CD4-positive, alpha-beta T cell treated with Interleukin-6 for 4 hours (primary cell): ENCODE measurements around the gene KCNA3.

Source experiments
- DNase-seq: peaks from one replicate; pipeline ENCODE4 v3.0.0-alpha.2; 2020; ENCODE audit warnings: mixed read lengths

KCNA3 gene

GRCh38 chr1:110637475-110637874 is 37.3 kb downstream of the KCNA3 start:
- DNase-seq = no peak

- peak; percentile 58 for DNase-seq
These were observed 38.4 kb downstream of the KCNA3 start for GRCh38 chr1:110636149-110636935.

GRCh38 chr1:110635434-110635833 is 39.3 kb downstream of the KCNA3 start:
- no peak for DNase-seq

- peak; percentile 73 for DNase-seq
These were observed 40.1 kb downstream of the KCNA3 start for GRCh38 chr1:110634455-110635311.

- no peak for DNase-seq
These were observed 40.7 kb downstream of the KCNA3 start for GRCh38 chr1:110634086-110634454.

GRCh38 chr1:110633646-110634030 is 41.1 kb downstream of the KCNA3 start:
- DNase-seq = no peak

GRCh38 chr1:110631836-110632620 is 42.7 kb downstream of the KCNA3 start:
- peak; percentile 21 for DNase-seq

- DNase-seq = peak; percentile 92
These were observed 43.7 kb downstream of the KCNA3 start for GRCh38 chr1:110630839-110631663.

- no peak for DNase-seq
These were observed 46.2 kb downstream of the KCNA3 start for GRCh38 chr1:110628323-110629105.

- DNase-seq = no peak
These were observed 47.0 kb downstream of the KCNA3 start for GRCh38 chr1:110627764-110628163.

- no peak for DNase-seq
These were observed 47.9 kb downstream of the KCNA3 start for GRCh38 chr1:110626889-110627288.
